Measurements from ENCODE around the gene LOX. TPM values are rescaled to one million over a fixed set of nuclear protein-coding genes. Genes with fewer than 3 reads are reported as not detected.

LOX gene
- total RNA-seq, 1 experiment from 2014 or later: 0.79 TPM

DNA sequence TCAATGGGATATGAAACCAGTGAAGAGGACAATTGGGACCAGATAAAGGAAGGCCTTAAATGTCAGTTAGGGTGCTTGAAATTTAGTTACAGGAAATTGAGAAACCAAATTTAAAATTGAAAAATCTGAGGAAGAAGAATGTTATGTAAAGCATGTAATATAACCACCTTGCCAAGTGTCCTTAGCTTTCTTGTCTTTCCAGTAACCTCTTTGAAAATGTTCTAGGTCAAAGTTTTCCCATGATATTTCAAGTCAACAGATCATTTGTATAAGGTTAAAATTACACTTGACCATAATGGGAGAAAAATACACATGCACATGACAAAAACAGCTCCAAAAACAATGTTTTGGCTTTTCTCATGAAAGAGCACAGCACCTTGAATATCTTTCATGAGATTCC lies 21.1 kb downstream of the LOX start:
- Histone ChIP-seq H3K4me1 (ENCODE audit: insufficient read depth, low read length) (no peaks in the 10 kb centered on the region), H3K56ac (ENCODE audit: insufficient read length, low read depth, low read length) (no peak overlapping the region), H4K20me1 (ENCODE audit: control insufficient read depth, insufficient read depth, insufficient read length) (no peaks in the 10 kb centered on the region), H3K23ac (ENCODE audit: insufficient read length, low read depth, low read length) (no peak overlapping the region), H2BK12ac (ENCODE audit: insufficient read length, low read depth, low read length) (no peak overlapping the region), H2BK120ac (ENCODE audit: low read depth, low read length, poor library complexity, severe bottlenecking) (no peak overlapping the region), H3T11ph (ENCODE audit: low read length) (no peak overlapping the region), H3K4ac (ENCODE audit: low read depth, low read length) (no peak overlapping the region), H4K8ac (replicated peaks; ENCODE audit: insufficient read length, low read depth, low read length) (no peak overlapping the region), H3K27ac (ENCODE audit: insufficient read length, low read depth, low read length) (no peak overlapping the region), H3K9me3 (ENCODE audit: control insufficient read depth, low read depth, low read length) (no peaks in the 10 kb centered on the region), H2BK5ac (ENCODE audit: insufficient read length, low read length) (no peak overlapping the region), H3K23me2 (ENCODE audit: insufficient read length, low read depth, low read length, poor library complexity, severe bottlenecking) (peaks cover 3% of the 10 kb centered on the region), H4K5ac (ENCODE audit: insufficient read length, low read depth, low read length) (no peak overlapping the region), H3K18ac (ENCODE audit: insufficient read length, low read depth, low read length) (no peak overlapping the region), H3K79me2 (ENCODE audit: insufficient read depth, low read length) (no peaks in the 10 kb centered on the region), H3K27me3 (ENCODE audit: insufficient read depth, low read length) (no peaks in the 10 kb centered on the region), H3K79me1 (ENCODE audit: insufficient read depth, low read depth, low read length, poor library complexity, severe bottlenecking) (no peaks in the 10 kb centered on the region), H2AK5ac (ENCODE audit: insufficient read length, low read length) (no peak overlapping the region), H2BK15ac (ENCODE audit: low read depth, low read length) (no peak overlapping the region), H3K4me2 (ENCODE audit: insufficient read depth, insufficient read length, low read length) (no peak overlapping the region), H2AFZ (ENCODE audit: low read length) (no peak overlapping the region), H2BK20ac (ENCODE audit: low read depth, low read length, poor library complexity, severe bottlenecking) (no peak overlapping the region), H3K14ac (ENCODE audit: insufficient read depth, low read length) (no peak overlapping the region), H3K9ac (ENCODE audit: extremely low read depth, insufficient read length, low read length) (no peak overlapping the region), H4K91ac (ENCODE audit: insufficient read length, low read depth, low read length) (no peak overlapping the region)
- H3K27me3 Mint-ChIP-seq (ENCODE audit: low read depth): no peaks in the 10 kb centered on the region
- H3K4me3 Mint-ChIP-seq: no peak overlapping the region
- DNase-seq: no peak
- no peak overlapping the region for H3K27ac Mint-ChIP-seq
- H3K9me3 Mint-ChIP-seq: no peaks in the 10 kb centered on the region
- H3K4me1 Mint-ChIP-seq: peaks cover 5 to 12% of the 10 kb centered on the region in 2 experiments
- H3K36me3 Mint-ChIP-seq (ENCODE audit: insufficient read depth in 1 of 3, low read depth in 3 of 3): peaks cover 0 to 2% (median 0%) of the 10 kb centered on the region in 3 experiments; a peak in 1 of 7 replicates
- TF ChIP-seq, protein P1, sequence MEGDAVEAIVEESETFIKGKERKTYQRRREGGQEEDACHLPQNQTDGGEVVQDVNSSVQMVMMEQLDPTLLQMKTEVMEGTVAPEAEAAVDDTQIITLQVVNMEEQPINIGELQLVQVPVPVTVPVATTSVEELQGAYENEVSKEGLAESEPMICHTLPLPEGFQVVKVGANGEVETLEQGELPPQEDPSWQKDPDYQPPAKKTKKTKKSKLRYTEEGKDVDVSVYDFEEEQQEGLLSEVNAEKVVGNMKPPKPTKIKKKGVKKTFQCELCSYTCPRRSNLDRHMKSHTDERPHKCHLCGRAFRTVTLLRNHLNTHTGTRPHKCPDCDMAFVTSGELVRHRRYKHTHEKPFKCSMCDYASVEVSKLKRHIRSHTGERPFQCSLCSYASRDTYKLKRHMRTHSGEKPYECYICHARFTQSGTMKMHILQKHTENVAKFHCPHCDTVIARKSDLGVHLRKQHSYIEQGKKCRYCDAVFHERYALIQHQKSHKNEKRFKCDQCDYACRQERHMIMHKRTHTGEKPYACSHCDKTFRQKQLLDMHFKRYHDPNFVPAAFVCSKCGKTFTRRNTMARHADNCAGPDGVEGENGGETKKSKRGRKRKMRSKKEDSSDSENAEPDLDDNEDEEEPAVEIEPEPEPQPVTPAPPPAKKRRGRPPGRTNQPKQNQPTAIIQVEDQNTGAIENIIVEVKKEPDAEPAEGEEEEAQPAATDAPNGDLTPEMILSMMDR (conservative IDR thresholded peaks at IDR 0.05): no peak
